Activated CD8-positive, alpha-beta T cell treated with anti-CD3 and anti-CD28 coated beads for 36 hours (primary cell): ENCODE results near the gene GCDH. TPM values are rescaled to one million over a fixed set of nuclear protein-coding genes. Genes with fewer than 3 reads are reported as not detected.
A peak's percentile ranks its signal among the peaks of the same experiment; 100 is the strongest.

Source experiments
- ATAC-seq: fragments of 200-7000 bp; cut with Tn5 transposase; one replicate; pipeline ENCODE4 v1.10.0; 2021; ENCODE audit warnings: mild to moderate bottlenecking, moderate library complexity
- CTCF ChIA-PET: fragments of 350-600 bp; sonication (Branson Sonifier 250); formaldehyde crosslinking; loops from one replicate; lab custom pipeline; 2021; ENCODE audit warnings: antibody characterized with exemption; lab: Charles Lee
- POLR2A ChIA-PET: fragments of 350-600 bp; sonication (Branson Sonifier 250); formaldehyde crosslinking; loops from one replicate; lab custom pipeline; 2021; ENCODE audit warnings: antibody characterized with exemption; lab: Charles Lee
- DNase-seq: peaks from one replicate; pipeline ENCODE4 v3.0.0-alpha.2; 2020
- H3K27ac Mint-ChIP-seq: one replicate; pipeline ENCODE4 v1.8.0; 2021; ENCODE audit warnings: mild to moderate bottlenecking, mixed read lengths
- H3K27me3 Mint-ChIP-seq: one replicate; pipeline ENCODE4 v1.8.0; 2021; ENCODE audit warnings: mixed read lengths
- H3K36me3 Mint-ChIP-seq: one replicate; pipeline ENCODE4 v1.8.0; 2021; ENCODE audit warnings: low read depth, mixed read lengths
- H3K4me1 Mint-ChIP-seq: one replicate; pipeline ENCODE4 v1.8.0; 2021; ENCODE audit warnings: low read depth, mixed read lengths
- H3K4me3 Mint-ChIP-seq: one replicate; pipeline ENCODE4 v1.8.0; 2021; ENCODE audit warnings: mild to moderate bottlenecking, moderate library complexity, mixed read lengths
- H3K9me3 Mint-ChIP-seq: one replicate; pipeline ENCODE4 v1.8.0; 2021; ENCODE audit warnings: mixed read lengths
- intact Hi-C: fragments of 100-400 bp; cut with micrococcal nuclease; formaldehyde crosslinking; loops from one replicate; pipeline ENCODE4 v1.10.0; 2022
- total RNA-seq, 2 experiments: library from RNA; stranded (reverse); gene quantifications; one replicate each; pipeline ENCODE4 v1.2.3, GENCODE V29; 2021
- TF ChIP-seq, protein P1 (sequence below): fragments of 200-600 bp; IDR thresholded peaks from one replicate; pipeline ENCODE4 v1.8.0; 2022; ENCODE audit warnings: antibody characterized with exemption, mild to moderate bottlenecking

The GCDH gene
- total RNA-seq, 2 experiments from 2014 or later = 37.5 to 43.8 TPM

DNA sequence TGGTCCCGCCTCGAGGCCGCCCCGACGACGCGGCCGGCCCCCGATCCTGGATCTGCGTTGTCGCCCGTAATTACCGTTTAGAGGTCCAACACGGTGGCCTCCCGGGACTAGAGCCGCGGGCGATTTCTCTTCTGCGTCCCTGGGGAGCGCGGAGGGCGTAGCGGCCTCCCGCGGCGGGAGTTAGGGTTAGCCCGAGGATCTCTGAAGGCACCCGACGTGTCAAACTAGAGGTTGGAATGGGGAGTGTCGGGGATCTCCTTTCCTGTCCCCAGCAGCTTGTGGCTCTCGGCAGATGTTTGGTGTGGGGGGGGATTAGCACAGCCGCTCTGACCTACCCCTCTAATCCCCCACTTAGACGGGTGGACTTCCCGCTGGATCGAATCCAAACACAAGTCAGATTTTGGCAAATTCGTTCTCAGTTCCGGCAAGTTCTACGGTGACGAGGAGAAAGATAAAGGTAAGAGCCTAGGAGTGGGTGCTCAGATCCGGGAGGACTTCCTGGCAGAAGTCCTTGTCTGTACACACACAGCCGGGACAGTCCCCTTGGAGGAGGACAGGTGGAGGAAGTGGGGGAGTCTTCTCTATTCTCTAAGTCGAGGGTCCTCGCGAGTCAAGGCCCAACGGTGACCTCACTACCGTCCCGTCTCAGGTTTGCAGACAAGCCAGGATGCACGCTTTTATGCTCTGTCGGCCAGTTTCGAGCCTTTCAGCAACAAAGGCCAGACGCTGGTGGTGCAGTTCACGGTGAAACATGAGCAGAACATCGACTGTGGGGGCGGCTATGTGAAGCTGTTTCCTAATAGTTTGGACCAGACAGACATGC, 48.0 kb downstream of the GCDH start:
- ATAC-seq = no peak
- CTCF ChIA-PET = interaction anchor here (3.0 kb wide), 1 partner anchor 26 kb away, joined by 10 read pairs; no protein-coding TSS in a partner anchor
- POLR2A ChIA-PET = interaction anchor here (0.6 to 3.3 kb wide), 15 partner anchors 10 to 179 kb away, joined by 3 to 19 read pairs (median 4); partner anchors contain the start of genes DNASE2, GCDH, NACC1 and SYCE2
- Mint-ChIP-seq H3K27ac (peak overlapping the region; percentile 95), H3K36me3 (peaks cover 54% of the 10 kb centered on the region), H3K27me3 (no peaks in the 10 kb centered on the region), H3K4me1 (peaks cover 53% of the 10 kb centered on the region), H3K9me3 (no peaks in the 10 kb centered on the region), H3K4me3 (peak overlapping the region; percentile 99)
- intact Hi-C loops = loop anchor here (10.0 kb wide), 1 partner anchor 54 kb away; the partner anchor contains the start of genes DNASE2 and KLF1
- DNase-seq = peak; percentile 74
- TF ChIP-seq, protein P1, sequence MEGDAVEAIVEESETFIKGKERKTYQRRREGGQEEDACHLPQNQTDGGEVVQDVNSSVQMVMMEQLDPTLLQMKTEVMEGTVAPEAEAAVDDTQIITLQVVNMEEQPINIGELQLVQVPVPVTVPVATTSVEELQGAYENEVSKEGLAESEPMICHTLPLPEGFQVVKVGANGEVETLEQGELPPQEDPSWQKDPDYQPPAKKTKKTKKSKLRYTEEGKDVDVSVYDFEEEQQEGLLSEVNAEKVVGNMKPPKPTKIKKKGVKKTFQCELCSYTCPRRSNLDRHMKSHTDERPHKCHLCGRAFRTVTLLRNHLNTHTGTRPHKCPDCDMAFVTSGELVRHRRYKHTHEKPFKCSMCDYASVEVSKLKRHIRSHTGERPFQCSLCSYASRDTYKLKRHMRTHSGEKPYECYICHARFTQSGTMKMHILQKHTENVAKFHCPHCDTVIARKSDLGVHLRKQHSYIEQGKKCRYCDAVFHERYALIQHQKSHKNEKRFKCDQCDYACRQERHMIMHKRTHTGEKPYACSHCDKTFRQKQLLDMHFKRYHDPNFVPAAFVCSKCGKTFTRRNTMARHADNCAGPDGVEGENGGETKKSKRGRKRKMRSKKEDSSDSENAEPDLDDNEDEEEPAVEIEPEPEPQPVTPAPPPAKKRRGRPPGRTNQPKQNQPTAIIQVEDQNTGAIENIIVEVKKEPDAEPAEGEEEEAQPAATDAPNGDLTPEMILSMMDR = no peak

DNA sequence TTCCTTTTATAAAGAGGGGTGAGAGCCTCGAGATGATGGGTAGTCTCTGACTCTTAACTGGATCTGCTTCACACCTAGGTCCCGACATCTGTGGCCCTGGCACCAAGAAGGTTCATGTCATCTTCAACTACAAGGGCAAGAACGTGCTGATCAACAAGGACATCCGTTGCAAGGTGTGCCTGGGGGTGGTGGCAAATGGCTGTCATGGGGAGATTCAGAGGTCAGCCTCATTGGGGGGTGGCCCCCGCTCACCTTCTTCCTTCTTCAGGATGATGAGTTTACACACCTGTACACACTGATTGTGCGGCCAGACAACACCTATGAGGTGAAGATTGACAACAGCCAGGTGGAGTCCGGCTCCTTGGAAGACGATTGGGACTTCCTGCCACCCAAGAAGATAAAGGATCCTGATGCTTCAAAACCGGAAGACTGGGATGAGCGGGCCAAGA, 49.0 kb downstream of the GCDH start:
- no peak for ATAC-seq
- intact Hi-C loops = loop anchor here (10.0 kb wide), 1 partner anchor 55 kb away; the partner anchor contains the start of genes DNASE2 and KLF1
- TF ChIP-seq, protein P1 = no peak
- H3K36me3 Mint-ChIP-seq = peaks cover 63% of the 10 kb centered on the region
- peak overlapping the region; percentile 99 for H3K4me3 Mint-ChIP-seq
- peak; percentile 28 for DNase-seq
- POLR2A ChIA-PET = interaction anchor here (0.6 to 3.3 kb wide), 12 partner anchors 9 to 178 kb away, joined by 3 to 19 read pairs (median 4); partner anchors contain the start of genes GCDH, NACC1 and SYCE2
- H3K27ac Mint-ChIP-seq = peak overlapping the region; percentile 95
- no peaks in the 10 kb centered on the region for H3K27me3 Mint-ChIP-seq
- peaks cover 59% of the 10 kb centered on the region for H3K4me1 Mint-ChIP-seq
- H3K9me3 Mint-ChIP-seq = no peaks in the 10 kb centered on the region
- CTCF ChIA-PET = interaction anchor here (3.0 kb wide), 1 partner anchor 25 kb away, joined by 10 read pairs; no protein-coding TSS in a partner anchor

DNA sequence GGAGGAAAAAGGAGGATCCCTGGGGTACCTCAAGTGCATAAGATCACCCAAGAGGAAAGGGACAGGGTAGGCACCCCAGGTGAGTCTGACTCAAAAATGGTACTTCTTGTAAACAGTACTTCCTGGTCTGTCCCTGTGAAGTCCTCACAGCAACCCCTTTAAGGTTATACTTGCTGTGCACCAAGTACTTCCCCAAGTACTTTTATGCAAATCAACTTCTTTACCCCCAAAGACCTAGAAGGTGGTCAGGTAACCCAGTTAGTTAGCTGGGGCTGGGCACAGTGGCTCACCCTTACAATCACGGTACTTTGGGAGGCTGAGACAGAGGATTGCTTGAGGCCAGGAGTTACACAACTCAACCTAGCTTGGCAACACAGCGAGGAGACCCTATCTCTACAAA, 49.9 kb downstream of the GCDH start:
- intact Hi-C loops = no loop called here
- Mint-ChIP-seq H3K9me3 (no peaks in the 10 kb centered on the region), H3K27me3 (no peaks in the 10 kb centered on the region), H3K36me3 (peaks cover 71% of the 10 kb centered on the region), H3K4me1 (peaks cover 61% of the 10 kb centered on the region), H3K27ac (peak overlapping the region; percentile 95), H3K4me3 (peak overlapping the region; percentile 99)
- no peak for DNase-seq
- TF ChIP-seq, protein P1 = no peak
- ChIA-PET CTCF (interaction anchor here (2.0 kb wide), 1 partner anchor 50 kb away, joined by 4 read pairs; the partner anchor contains the start of gene GCDH), POLR2A (interaction anchor here (0.8 kb wide), 2 partner anchors 9 to 13 kb away, joined by 3 to 4 read pairs; no protein-coding TSS in a partner anchor)
- ATAC-seq = no peak

DNA sequence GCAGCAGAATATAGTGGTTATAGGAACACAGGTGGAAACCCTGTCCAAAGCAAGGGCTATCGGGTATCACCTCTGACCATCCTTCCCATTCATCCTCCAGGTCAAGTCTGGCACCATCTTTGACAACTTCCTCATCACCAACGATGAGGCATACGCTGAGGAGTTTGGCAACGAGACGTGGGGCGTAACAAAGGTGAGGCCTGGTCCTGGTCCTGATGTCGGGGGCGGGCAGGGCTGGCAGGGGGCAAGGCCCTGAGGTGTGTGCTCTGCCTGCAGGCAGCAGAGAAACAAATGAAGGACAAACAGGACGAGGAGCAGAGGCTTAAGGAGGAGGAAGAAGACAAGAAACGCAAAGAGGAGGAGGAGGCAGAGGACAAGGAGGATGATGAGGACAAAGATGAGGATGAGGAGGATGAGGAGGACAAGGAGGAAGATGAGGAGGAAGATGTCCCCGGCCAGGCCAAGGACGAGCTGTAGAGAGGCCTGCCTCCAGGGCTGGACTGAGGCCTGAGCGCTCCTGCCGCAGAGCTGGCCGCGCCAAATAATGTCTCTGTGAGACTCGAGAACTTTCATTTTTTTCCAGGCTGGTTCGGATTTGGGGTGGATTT, 52.6 kb downstream of the GCDH start:
- ChIA-PET CTCF (interaction anchor here (1.3 kb wide), 1 partner anchor 22 kb away, joined by 5 read pairs; no protein-coding TSS in a partner anchor), POLR2A (interaction anchor here (0.8 to 1.6 kb wide), 7 partner anchors 10 to 58 kb away, joined by 3 to 7 read pairs (median 4); partner anchors contain the start of gene FARSA)
- Mint-ChIP-seq H3K9me3 (no peaks in the 10 kb centered on the region), H3K27me3 (no peaks in the 10 kb centered on the region), H3K27ac (peak overlapping the region; percentile 50), H3K36me3 (peaks cover 90% of the 10 kb centered on the region), H3K4me3 (peak overlapping the region; percentile 31), H3K4me1 (peaks cover 57% of the 10 kb centered on the region)
- TF ChIP-seq, protein P1 = no peak
- ATAC-seq (no peak), DNase-seq (no peak)
- intact Hi-C loops = no loop called here
